Body of pancreas (tissue), 4 donors: Measurements from ENCODE around the gene FNTB.

Experiments used
- CTCF ChIP-seq, 7 experiments: fragments of 450-650 bp in 4 of 7; fragments of 200-600 bp in 3 of 7; sonication (generic) in 3 of 7; IDR thresholded peaks; one replicate each; pipeline ENCODE4 v1.5.1; 2016 to 2019; ENCODE audit warnings: antibody characterized with exemption in 7 of 7
- POLR2A ChIP-seq, 3 donors: fragments of 450-650 bp; IDR thresholded peaks; one replicate each; pipeline ENCODE4 v1.6.1; 2016; ENCODE audit warnings: antibody characterized with exemption in 3 of 3, mild to moderate bottlenecking in 2 of 3

GRCh38 chr14:65074449-65075150, 87.9 kb downstream of the FNTB start:
- TF ChIP-seq CTCF (IDR thresholded peaks at IDR 0.05) (no peak), POLR2A (IDR thresholded peaks at IDR 0.05) (no peak)
